Right lung (tissue), 5 donors: ENCODE data around the gene APOBEC2. TPM values are rescaled to one million over a fixed set of nuclear protein-coding genes. Genes with fewer than 3 reads are reported as not detected.

Experiments used
- DNase-seq, 2 donors: peaks; one replicate each; pipeline ENCODE4 v3.0.0-alpha.2; 2013
- polyA plus RNA-seq, 5 donors: library from polyadenylated mRNA; unstranded; fragments of 120-200 nt; gene quantifications; one replicate each; pipeline versions ENCODE4 v1.2.1 to v1.2.3, GENCODE V29; 2013; ENCODE audit warnings: inconsistent platforms in 1 of 5, low replicate concordance in 1 of 5; ENCODE audit not compliant: insufficient read length in 5 of 5, insufficient read depth in 1 of 5

The APOBEC2 gene
- polyA plus RNA-seq, 5 donors, result 0.61 to 20.8 (median 0.69) TPM

DNA sequence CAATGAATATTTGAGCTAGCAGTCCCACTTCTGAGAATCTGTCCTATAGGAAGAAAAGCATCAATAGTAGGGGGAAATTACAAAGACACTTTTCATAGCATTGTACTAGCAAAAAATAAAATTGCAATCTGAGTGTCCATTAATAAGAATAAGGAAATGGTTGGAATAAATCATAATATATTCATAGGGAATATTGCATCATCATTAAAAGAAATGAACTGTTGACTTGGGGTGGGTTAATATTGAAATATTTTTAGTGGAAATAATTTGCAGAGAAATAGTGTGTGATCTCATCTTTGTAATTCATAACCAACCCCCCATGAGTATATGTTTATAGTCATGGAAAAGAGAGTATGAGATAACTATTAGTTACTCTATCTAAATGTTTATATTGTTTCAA is 32.2 kb downstream of the APOBEC2 start:
- no peak for DNase-seq

DNA sequence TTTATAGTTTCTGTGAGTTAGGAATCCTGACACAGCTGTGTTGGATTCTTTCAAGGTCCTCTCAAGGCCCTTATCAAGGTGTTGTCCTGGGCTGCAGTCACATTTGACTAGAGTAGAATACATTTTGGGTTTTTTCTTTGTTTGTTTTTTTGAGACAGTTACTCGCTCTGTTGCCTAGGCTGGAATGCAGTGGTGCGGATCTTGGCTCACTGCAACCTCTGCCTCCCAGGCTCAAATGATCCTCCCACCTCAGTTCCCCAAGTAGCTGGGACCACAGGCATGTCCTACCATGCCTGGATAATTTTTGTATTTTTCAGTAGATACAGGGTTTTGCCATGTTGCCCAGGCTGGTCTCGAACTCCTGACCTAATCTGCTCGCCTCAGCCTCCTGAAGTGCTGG is 35.4 kb downstream of the APOBEC2 start:
- no peak for DNase-seq

DNA sequence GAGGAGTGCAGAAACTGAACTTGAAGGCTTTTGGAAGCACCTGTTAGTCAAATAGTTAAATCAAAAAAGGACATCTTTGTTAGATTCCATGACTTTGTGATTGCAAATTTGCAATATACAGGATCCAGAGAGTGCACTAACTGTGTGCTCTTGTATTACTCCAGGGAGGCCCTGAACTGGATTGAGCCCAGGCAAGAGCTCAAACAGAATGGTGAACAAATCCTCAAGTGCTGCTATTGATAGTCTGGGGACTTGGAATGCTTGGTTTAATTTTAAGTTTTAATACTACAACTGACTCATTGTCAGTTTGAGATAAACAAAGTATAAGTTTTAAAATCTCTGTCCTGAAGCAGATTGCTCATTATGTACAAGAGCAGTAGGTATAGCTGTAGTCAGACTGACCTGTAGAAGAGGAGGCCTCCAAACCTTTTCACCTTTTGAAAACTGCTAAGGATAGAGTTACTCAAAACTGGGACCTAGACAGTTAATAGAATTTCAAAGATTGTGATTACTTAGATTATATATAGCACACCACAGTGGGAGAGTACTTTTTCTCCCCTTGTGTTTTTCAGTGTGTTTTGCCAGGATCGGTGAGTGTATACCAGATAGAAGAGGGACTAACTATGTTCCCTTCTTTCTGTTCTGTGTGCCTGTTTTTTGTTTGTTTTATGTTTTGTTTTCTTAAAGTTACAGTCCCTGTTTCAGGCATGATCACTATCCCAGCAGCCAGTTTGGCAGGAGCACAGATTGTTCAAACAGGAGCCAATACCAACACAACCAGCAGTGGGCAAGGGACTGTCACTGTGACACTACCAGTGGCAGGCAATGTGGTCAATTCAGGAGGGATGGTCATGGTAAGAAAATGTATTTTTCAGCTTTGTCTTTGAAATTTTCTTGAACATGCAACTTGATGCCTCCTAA is 38.1 kb downstream of the APOBEC2 start:
- DNase-seq, result no peak

DNA sequence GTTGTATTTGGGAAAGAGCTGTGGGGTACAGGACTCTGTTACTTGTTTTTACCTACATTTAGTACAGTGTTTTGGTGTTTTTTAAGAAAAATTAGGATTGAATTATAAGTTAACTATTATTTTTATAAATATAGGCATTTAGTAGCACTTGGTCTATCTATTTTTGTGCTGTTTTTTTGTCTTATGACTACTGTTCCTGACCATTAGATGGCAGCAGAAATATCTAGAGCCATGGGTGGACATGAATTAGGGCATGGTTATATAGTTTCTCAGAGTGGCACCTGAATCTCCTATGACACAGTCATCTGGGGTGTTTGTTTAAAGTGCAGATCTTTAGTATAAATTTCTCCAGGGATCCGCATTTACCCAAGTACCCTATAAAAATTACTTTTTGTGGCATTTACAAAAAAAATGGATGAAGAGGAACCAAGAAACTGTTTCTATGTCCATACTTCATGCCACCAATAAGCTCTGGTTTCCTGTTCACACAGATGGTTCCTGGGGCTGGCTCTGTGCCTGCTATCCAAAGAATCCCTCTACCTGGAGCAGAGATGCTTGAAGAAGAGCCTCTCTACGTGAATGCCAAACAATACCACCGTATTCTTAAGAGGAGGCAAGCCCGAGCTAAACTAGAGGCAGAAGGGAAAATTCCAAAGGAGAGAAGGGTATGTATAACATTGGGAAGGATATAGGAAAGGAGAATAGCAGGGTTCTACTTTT is 39.6 kb downstream of the APOBEC2 start:
- no peak for DNase-seq

DNA sequence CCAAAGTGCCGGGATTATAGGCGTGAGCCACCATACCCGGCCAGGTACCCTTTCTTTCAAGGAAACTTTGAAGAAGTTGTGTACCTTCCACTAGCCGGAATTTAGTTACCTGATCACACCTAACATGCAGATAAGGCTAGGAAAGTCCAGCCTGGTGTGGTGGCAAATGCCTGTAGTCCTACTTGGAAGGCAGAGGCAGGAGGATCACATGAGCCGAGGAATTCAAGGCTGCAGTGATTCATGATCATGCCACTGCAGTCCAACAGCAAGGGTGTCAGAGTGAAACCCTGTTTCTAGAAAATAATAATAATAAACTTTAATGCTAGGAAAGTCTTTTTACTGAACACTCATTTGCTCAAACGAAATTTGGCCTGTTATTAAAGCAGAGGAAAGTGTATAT is 40.7 kb downstream of the APOBEC2 start:
- DNase-seq, result no peak

DNA sequence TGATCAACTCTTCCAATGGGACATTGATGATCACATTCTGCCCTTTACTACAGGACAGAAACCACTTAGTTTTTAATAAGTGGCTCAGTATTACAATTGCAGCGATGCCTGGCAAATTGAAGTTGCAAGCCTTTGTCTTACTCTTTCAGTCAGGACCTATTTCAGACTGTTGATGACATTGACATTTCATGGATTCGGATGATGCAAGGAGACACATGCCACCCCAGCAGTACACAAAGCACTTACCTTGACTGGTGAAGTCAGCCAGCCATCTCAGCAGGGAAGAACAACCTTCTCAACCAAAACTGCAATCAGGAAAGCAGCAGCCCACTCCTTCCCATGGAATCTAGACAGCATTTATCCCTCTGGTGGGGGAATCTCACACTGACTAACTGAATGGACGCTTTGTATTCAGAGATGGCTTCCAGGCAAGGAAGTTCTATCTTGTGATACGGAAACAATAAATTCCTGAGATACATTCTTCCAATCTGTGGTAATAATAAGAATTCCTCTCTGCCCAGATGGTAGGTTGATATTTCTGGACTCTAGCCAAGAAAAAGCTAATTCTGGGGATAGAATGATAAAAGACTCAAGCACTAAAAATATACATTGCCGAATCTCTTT is 44.6 kb downstream of the APOBEC2 start:
- no peak for DNase-seq

DNA sequence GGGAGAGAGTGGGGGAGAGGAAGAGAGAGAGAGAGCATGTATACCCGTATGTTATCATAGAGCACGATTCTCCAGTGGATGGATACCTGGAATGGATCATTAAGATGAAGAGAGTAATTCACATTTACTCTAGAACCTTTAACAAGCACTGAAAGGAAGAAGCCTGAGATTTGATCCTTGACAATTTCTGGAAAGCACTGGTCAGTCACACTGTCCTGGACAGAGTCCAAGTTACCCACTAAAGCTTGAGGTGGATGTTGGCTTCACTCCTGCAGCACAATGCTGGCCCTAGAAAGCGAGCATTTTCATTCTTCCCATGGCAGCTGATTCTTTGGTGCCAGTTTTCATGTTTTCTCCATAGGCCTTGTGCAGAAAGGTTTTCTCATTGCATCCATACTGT is 45.4 kb downstream of the APOBEC2 start:
- no peak for DNase-seq

DNA sequence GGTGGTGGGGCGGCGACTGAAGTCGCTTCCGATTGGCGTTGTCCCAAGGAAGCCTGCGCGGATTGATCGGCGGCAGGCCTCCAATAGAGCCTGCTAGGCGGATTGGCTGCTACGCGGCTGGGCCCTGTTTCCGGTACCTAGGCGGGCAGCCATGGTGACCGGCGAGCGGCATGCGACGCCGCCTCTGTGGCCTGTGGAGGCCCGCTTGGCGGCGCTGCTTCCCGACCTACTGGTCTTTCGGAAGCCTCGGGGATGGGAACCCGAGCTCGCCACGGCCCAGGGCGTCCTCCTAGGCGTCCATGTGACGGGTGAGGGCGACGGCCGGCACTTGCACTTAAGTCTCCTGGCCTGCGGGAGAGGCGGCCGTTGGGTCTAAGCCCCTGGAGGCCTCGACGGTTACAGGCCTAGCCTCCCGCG is 47.9 kb downstream of the APOBEC2 start:
- DNase-seq, result no peak

DNA sequence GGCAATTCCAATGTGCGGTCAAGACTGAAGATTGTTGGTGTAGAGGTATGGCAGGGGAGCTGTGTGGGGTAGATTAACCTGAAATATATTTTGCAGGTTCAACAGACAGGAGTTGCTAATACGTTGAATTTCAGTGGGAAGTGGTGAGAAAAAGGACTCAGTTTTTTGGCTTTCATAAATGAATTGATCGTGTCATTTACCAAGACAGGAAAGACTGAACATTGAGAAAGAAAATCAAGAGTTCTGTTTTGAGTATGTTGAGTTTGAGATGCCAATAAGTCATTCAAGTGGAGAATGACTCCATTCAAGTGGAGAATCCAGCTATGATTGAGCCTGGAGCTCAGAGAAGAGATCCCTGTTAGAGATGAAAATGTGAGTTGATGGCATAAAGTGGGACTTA is 50.8 kb downstream of the APOBEC2 start:
- no peak for DNase-seq

DNA sequence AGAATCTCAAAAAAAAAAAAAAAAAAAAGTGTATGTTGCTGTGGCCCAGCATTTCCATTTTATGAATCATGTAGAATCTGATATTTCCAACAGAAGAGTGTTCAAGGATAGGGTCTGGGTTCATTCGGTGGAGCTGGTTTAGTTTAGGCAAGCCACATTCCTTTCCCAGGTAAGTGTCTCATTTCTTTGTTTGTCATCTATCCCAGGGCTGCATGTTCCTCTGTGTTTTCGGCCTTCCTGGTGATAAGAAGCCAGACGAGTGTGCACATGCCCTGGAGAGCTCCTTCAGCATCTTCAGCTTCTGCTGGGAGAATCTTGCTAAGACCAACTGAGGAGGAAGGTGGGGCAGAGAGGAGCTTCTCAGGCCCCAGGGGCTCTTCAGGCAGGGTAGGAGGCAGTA is 58.0 kb downstream of the APOBEC2 start:
- DNase-seq, result no peak

Other genes with a start within 250 kb of the APOBEC2 start
- 10 to 100 TPM in 1 of 5 donors, 1 to 10 TPM in 4; 3.2 to 12.2 (median 5.5) TPM for gene UNC5CL, start 14.0 kb upstream of the APOBEC2 start, polyA plus RNA-seq
- gene TSPO2, start 10.7 kb upstream of the APOBEC2 start, polyA plus RNA-seq, result 1 to 10 TPM in 2 of 5 donors, under 1 TPM in 3; 0.28 to 1.6 (median 0.77) TPM
- gene OARD1, start 19.2 kb downstream of the APOBEC2 start, polyA plus RNA-seq, result 10 to 100 TPM; 39.3 to 60.3 (median 55.5) TPM
- gene NFYA, start 19.8 kb downstream of the APOBEC2 start, polyA plus RNA-seq, result 10 to 100 TPM; 44.0 to 65.2 (median 52.6) TPM
- gene TREML1, start 101.1 kb downstream of the APOBEC2 start, polyA plus RNA-seq, result 1 to 10 TPM; 1.1 to 2.4 (median 1.5) TPM
- gene TREM2, start 109.9 kb downstream of the APOBEC2 start, polyA plus RNA-seq, result under 1 TPM in 4 of 5 donors, not detected in 1; 0.18 to 0.56 (median 0.33) TPM
- gene TREML2, start 147.9 kb downstream of the APOBEC2 start, polyA plus RNA-seq, result under 1 TPM; 0.17 to 0.47 (median 0.21) TPM
- gene TREML4, start 175.1 kb downstream of the APOBEC2 start, polyA plus RNA-seq, result not detected
- gene TREM1, start 233.5 kb downstream of the APOBEC2 start, polyA plus RNA-seq, result 1 to 10 TPM in 3 of 5 donors, under 1 TPM in 2; 0.61 to 2.8 (median 1.4) TPM